DMS53 treated with DMSO at 0.1 percent for 48 hours (cell line): Measurements from ENCODE around the gene POGLUT3.

Experiments
- DNase-seq: peaks from one replicate; lab custom pipeline; 2025; ENCODE audit not compliant: unreplicated experiment; lab: John Stamatoyannopoulos, UW

Gene POGLUT3

GRCh38 chr11:108500721-108501120 is 2.5 kb upstream of the POGLUT3 start:
- DNase-seq, result no peak

GRCh38 chr11:108500169-108500568 is 2.0 kb upstream of the POGLUT3 start:
- no peak for DNase-seq

DNA sequence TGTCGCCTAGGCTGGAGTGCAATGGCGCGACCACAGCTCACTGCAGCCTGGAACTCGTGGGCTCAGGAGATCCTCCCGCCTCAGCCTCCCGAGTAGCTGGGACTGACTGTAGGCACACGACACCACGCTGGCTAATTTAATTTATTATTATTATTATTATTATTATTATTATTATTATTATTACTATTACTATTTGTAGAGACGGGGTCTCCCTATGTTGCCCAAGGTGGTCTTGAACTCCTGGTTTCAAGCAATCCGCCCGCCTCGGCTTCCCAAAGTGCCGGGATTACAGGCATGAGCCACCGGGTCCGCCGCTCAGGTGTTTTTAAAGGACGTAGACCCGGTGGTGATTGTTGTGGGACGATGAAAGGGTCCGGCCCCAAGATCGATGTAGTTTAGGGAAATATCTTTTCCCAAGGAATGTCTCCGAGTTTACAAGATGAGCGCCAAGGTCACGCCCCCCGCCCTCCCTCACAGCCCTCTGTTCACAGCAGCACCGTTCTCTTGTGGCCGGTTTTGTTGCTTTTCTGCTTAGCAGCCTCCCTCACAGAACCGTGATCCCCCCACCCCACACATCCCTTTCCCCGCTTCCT is 728 bp upstream of the POGLUT3 start:
- no peak for DNase-seq

GRCh38 chr11:108497317-108498045 is 703 bp downstream of the POGLUT3 start:
- peak; percentile 79 for DNase-seq

GRCh38 chr11:108496643-108497256 is 1.4 kb downstream of the POGLUT3 start:
- DNase-seq, result no peak

GRCh38 chr11:108495326-108495725 is 2.9 kb downstream of the POGLUT3 start:
- no peak for DNase-seq

DNA sequence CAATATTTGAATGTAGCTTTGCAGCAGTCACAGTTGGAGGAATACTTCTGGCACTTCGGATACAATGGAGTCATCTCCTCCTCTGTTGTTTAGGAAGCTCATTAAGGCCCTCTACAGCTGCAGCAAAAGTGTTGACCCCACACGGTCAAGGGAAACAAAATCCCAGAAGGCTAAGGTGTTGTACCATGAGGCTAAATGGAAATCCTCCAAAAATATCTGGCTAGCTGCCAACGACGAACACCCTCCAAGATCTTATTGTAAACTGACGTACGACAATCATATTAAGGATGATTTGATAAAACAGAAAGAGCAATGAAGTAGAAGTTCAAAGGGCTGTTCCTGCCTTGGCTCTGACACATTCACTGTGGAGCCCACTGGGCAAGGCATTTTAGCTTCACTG is 4.0 kb downstream of the POGLUT3 start:
- DNase-seq, result no peak

GRCh38 chr11:108491936-108492335 is 6.2 kb downstream of the POGLUT3 start:
- no peak for DNase-seq

- no peak for DNase-seq
Observed at GRCh38 chr11:108486828-108487227, 11.4 kb downstream of the POGLUT3 start.

- DNase-seq, result no peak
Observed at GRCh38 chr11:108486331-108486730, 11.9 kb downstream of the POGLUT3 start.

DNA sequence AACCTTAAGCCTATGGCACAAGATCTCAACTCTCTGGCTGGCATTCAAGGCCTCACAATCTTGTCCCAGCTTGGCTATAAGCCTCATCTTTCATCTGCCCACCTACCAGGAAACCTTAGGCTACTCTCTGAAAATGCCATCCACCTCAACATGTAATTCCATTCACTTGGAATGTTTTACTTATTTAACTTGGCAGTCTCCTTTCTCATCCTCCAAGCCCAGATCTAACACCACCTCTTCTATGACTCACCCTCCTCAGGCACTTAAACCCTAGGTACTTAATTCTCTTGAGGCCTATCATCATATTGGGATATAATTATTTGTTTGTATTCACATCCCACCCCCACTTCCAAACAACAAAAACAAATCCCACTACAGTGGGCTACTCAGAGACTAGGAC is 15.0 kb downstream of the POGLUT3 start:
- no peak for DNase-seq

DNA sequence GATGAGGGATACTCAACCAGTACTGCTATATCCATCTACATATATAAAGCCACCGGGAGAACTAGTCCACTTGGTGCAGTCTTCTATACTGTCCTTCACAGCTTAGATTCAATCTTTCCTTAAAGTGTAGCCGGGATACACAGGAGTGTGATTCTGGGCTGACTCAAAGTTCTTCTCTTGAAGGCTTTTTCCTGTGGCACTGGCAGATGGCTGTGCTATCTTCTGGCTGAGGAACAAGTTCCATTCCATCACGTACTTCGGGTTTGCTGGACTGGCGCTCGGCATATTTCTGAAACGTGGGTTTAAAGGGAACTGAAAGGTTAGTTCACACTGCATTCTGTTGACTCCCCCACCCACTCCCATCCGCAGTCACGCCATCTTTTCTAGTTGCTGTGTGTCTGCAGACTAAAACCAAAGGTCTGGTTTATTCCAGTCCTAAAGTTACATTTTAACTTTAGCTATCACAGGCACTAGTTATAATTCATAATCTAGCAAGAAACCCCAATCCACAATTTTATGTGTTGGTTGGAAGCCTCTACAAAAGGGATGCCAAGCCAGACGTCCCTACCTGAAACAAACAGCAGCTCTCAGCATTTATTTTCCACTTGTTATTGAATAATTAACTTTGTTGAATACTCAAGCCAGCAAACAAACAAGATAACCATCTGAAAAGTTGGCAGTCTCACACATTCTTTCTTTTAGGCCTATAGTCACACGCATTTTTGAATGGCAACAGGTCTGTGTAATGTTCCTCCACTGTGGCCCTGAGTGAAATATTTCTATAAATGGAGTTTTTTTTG is 23.3 kb downstream of the POGLUT3 start:
- DNase-seq, result no peak

- DNase-seq, result no peak
Observed at GRCh38 chr11:108472681-108473080, 25.5 kb downstream of the POGLUT3 start.

DNA sequence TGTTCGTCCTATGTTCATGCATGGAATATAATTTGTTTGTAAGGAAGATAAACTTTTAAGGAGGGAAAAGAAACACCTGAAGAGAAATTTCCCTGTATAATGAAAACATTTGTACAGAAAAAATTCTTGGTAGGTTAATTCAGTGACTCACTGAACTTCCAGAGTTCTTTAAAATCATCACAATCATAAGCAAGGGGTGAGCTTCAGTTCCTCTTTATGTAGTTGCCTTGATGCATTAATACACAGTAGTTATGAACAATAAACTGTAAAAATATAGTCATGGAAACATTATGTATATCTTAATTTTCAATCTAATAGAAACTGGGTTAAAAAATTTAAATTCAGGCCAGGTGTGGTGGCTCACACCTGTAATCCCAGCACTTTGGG is 29.7 kb downstream of the POGLUT3 start:
- no peak for DNase-seq

DNA sequence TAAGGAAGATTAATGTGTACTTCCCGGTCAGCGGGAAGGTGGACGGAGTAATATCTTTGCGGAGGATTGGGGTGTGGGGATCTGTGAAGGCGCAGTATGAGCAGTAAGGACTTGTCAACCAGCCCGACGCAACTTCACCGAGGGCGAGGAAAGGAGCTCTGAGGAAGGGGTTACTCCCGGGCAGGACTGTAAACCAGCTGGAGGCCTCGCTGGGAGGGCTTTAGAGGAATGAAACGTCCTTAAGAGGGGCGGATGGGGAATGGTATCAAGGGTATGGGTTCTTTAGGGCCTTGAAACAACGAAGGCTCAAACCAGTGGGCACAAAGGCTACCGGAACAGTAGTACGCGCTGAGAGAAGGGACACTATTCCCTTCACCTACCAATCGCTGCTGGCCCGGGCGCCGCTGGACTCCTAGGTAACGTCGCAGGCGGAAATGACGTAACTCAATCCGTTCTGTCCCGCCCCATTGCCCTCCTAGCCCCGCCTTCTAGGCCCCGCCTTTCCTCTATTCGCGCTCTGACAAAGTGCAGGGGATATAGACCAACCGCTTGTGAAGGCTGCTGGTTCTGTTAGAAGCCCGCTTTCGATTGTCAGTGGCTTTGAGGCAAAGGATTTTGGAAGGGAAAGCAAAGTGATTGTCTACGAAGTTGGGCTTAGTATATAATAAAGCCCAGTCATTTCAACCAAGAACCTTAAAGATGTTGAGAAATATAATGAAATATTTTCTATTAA is 30.9 kb downstream of the POGLUT3 start, which contains the start of gene C11orf65:
Gene C11orf65, minus strand, starts transcription at position 439 of the 733 bp plus-strand sequence. CDS start 5,970 bp downstream, outside the sequence.
- DNase-seq, result peak; percentile 97

GRCh38 chr11:108466405-108466804 is 31.8 kb downstream of the POGLUT3 start:
- peak; percentile 17 for DNase-seq

DNA sequence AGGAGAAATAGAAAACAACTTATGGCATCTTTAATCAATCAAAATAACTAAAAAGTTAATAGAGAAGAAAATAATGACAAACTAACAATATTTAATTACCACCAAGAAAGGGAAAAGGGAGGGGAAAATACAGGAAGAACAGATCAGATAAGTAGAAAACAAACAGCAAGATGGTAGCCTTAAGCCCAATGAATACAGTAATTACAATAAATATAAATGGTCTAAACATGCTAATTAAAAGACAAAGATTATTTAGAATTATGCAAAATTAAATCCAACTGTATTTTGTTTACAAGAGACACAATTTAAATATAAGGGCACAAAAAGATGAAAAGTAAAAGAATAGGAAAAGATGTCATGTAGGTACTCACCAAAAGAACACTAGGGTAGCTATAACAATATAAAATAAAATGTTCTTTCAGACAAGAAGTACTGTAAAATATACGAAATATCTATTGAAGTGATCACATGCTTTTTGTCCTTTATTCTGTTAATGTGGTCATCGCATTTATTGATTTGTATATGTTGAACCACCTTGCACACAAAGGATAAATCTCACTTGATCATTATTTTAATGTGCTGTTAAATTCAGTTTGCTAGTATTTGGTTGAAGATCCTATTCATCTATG is 44.9 kb downstream of the POGLUT3 start:
- DNase-seq, result no peak
